ENCODE data around the gene DDX39A. TPM values are rescaled to one million over a fixed set of nuclear protein-coding genes. Genes with fewer than 3 reads are reported as not detected.
A peak's percentile ranks its signal among the peaks of the same experiment; 100 is the strongest.

Gene DDX39A
- total RNA-seq, 1 experiment from 2014 or later = 92.4 TPM

GRCh38 chr19:14430712-14431111 is 11.6 kb upstream of the DDX39A start:
- H2AFZ ChIP-seq (ENCODE audit: low read length) = no peak overlapping the region
- H3K27ac ChIP-seq (ENCODE audit: low read length) = no peak overlapping the region
- no peaks in the 10 kb centered on the region for H3K9me2 ChIP-seq (replicated peaks; ENCODE audit: insufficient read depth, low read length)
- no peaks in the 10 kb centered on the region for H3K27me3 ChIP-seq (ENCODE audit: low read length)
- peak; percentile 34 for DNase-seq
- no peaks in the 10 kb centered on the region for H4K20me1 ChIP-seq (ENCODE audit: insufficient read depth, low read depth, low read length)
- H3K79me2 ChIP-seq (ENCODE audit: low read length) = peaks cover 21% of the 10 kb centered on the region
- H3K4me2 ChIP-seq (ENCODE audit: low read depth, low read length, poor library complexity, severe bottlenecking) = no peak overlapping the region
- H3K36me3 ChIP-seq (ENCODE audit: insufficient read depth, low read length) = no peaks in the 10 kb centered on the region
- no peak overlapping the region for H3K9ac ChIP-seq (ENCODE audit: low read length)
- H3K4me3 ChIP-seq (ENCODE audit: low read length) = no peak overlapping the region
- no peaks in the 10 kb centered on the region for H3K9me3 ChIP-seq (ENCODE audit: low read length)
- peaks cover 21% of the 10 kb centered on the region for H3K4me1 ChIP-seq (ENCODE audit: low read length)

GRCh38 chr19:14428882-14429416 is 9.8 kb upstream of the DDX39A start:
- Histone ChIP-seq H3K4me1 (ENCODE audit: low read length) (peaks cover 11% of the 10 kb centered on the region), H2AFZ (ENCODE audit: low read length) (no peak overlapping the region), H4K20me1 (ENCODE audit: insufficient read depth, low read depth, low read length) (no peaks in the 10 kb centered on the region), H3K4me2 (ENCODE audit: low read depth, low read length, poor library complexity, severe bottlenecking) (no peak overlapping the region), H3K27me3 (ENCODE audit: low read length) (no peaks in the 10 kb centered on the region), H3K4me3 (ENCODE audit: low read length) (no peak overlapping the region), H3K27ac (ENCODE audit: low read length) (no peak overlapping the region), H3K9me3 (ENCODE audit: low read length) (no peaks in the 10 kb centered on the region), H3K36me3 (ENCODE audit: insufficient read depth, low read length) (no peaks in the 10 kb centered on the region), H3K79me2 (ENCODE audit: low read length) (peaks cover 6% of the 10 kb centered on the region), H3K9ac (ENCODE audit: low read length) (no peak overlapping the region), H3K9me2 (replicated peaks; ENCODE audit: insufficient read depth, low read length) (no peaks in the 10 kb centered on the region)
- DNase-seq = peak; percentile 27

GRCh38 chr19:14427461-14427860 is 8.3 kb upstream of the DDX39A start:
- no peaks in the 10 kb centered on the region for H4K20me1 ChIP-seq (ENCODE audit: insufficient read depth, low read depth, low read length)
- H3K36me3 ChIP-seq (ENCODE audit: insufficient read depth, low read length) = no peaks in the 10 kb centered on the region
- no peak for DNase-seq
- no peak overlapping the region for H3K9ac ChIP-seq (ENCODE audit: low read length)
- no peak overlapping the region for H3K4me3 ChIP-seq (ENCODE audit: low read length)
- no peak overlapping the region for H2AFZ ChIP-seq (ENCODE audit: low read length)
- H3K27me3 ChIP-seq (ENCODE audit: low read length) = no peaks in the 10 kb centered on the region
- H3K79me2 ChIP-seq (ENCODE audit: low read length) = no peaks in the 10 kb centered on the region
- H3K9me2 ChIP-seq (replicated peaks; ENCODE audit: insufficient read depth, low read length) = no peaks in the 10 kb centered on the region
- no peak overlapping the region for H3K27ac ChIP-seq (ENCODE audit: low read length)
- no peak overlapping the region for H3K4me2 ChIP-seq (ENCODE audit: low read depth, low read length, poor library complexity, severe bottlenecking)
- no peaks in the 10 kb centered on the region for H3K9me3 ChIP-seq (ENCODE audit: low read length)
- H3K4me1 ChIP-seq (ENCODE audit: low read length) = peaks cover 5% of the 10 kb centered on the region

DNA sequence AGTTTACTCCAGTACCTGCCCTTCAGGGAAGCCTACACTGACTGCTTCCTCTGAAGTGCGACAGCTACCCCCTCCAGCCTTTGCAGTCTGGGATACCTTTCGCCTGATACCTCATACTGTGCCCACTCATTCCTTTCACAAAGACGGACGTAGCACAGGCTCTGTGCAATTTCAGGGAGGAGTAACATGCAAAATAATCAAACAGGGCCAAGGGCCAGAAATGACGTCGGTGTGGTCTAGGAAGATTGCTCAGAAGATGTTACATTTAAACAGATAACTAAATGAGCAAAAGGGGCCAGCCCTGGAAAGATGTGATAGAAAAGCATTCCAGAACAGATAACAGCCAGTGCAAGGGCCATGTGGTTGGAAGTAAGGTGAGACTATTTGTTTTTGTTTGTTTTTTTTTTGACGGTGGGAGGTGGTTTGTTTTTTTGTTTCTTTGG is 6.6 kb upstream of the DDX39A start:
- Histone ChIP-seq H4K20me1 (ENCODE audit: insufficient read depth, low read depth, low read length) (no peaks in the 10 kb centered on the region), H3K79me2 (ENCODE audit: low read length) (no peaks in the 10 kb centered on the region), H3K9me3 (ENCODE audit: low read length) (no peaks in the 10 kb centered on the region), H2AFZ (ENCODE audit: low read length) (no peak overlapping the region), H3K36me3 (ENCODE audit: insufficient read depth, low read length) (no peaks in the 10 kb centered on the region), H3K9me2 (replicated peaks; ENCODE audit: insufficient read depth, low read length) (no peaks in the 10 kb centered on the region), H3K27ac (ENCODE audit: low read length) (no peak overlapping the region), H3K4me2 (ENCODE audit: low read depth, low read length, poor library complexity, severe bottlenecking) (no peak overlapping the region), H3K4me3 (ENCODE audit: low read length) (no peak overlapping the region), H3K27me3 (ENCODE audit: low read length) (no peaks in the 10 kb centered on the region), H3K4me1 (ENCODE audit: low read length) (no peaks in the 10 kb centered on the region), H3K9ac (ENCODE audit: low read length) (no peak overlapping the region)
- peak; percentile 40 for DNase-seq

DNA sequence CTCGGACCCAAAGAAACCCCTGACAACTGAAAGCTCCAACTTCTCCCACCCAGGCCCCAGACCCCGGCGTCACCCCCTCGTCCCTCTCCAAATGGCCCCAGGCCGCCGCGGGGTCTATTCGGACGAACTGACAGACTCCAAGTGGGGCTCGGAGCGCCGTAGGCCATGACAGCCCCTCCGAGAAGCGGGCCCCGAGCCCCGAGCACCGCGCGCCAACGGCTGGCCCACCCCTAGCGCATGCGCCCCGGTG is 360 bp downstream of the DDX39A start:
- H3K79me2 ChIP-seq (ENCODE audit: low read length) = peaks cover 52% of the 10 kb centered on the region

DNA sequence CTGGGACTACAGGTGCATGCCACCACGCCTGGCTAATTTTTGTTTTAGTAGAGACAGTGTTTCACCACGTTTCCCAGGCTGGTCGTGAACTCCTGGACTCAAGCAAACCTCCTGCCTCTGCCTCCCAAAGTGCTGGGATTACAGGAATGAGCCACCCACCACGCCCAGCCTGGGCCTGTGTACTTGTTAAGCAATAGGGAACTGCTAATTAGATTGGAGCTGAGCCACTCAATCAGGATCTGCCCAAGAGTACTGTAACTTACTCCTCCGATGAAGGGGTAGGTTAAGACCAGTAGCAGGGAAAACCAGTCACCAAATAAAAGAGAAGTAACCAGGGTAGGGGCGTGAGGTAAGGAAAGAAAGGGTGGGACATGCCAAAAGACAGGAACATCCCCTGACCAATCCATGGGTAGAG is 2.3 kb downstream of the DDX39A start:
- Histone ChIP-seq H3K9me2 (replicated peaks; ENCODE audit: insufficient read depth, low read length) (no peaks in the 10 kb centered on the region), H3K4me2 (ENCODE audit: low read depth, low read length, poor library complexity, severe bottlenecking) (peak overlapping the region; percentile 99), H3K4me3 (ENCODE audit: low read length) (peak overlapping the region; percentile 100; the same call in 1 of the 2 replicates), H4K20me1 (ENCODE audit: insufficient read depth, low read depth, low read length) (peaks cover 60% of the 10 kb centered on the region), H3K9me3 (ENCODE audit: low read length) (no peaks in the 10 kb centered on the region), H3K9ac (ENCODE audit: low read length) (peak overlapping the region; percentile 99), H3K4me1 (ENCODE audit: low read length) (peaks cover 62% of the 10 kb centered on the region), H3K36me3 (ENCODE audit: insufficient read depth, low read length) (peaks cover 21% of the 10 kb centered on the region), H3K27ac (ENCODE audit: low read length) (peak overlapping the region; percentile 25), H3K27me3 (ENCODE audit: low read length) (no peaks in the 10 kb centered on the region), H2AFZ (ENCODE audit: low read length) (no peak overlapping the region), H3K79me2 (ENCODE audit: low read length) (peaks cover 72% of the 10 kb centered on the region)
- peak; percentile 27 for DNase-seq

More for the DNA sequence above, 360 bp downstream of the DDX39A start:
- H3K27ac ChIP-seq (ENCODE audit: low read length) = peak overlapping the region; percentile 86
- peaks cover 40% of the 10 kb centered on the region for H4K20me1 ChIP-seq (ENCODE audit: insufficient read depth, low read depth, low read length)
- peak overlapping the region; percentile 100 for H3K4me3 ChIP-seq (ENCODE audit: low read length)
- no peaks in the 10 kb centered on the region for H3K9me3 ChIP-seq (ENCODE audit: low read length)
- H3K4me1 ChIP-seq (ENCODE audit: low read length) = peaks cover 42% of the 10 kb centered on the region
- H3K9me2 ChIP-seq (replicated peaks; ENCODE audit: insufficient read depth, low read length) = no peaks in the 10 kb centered on the region
- H3K9ac ChIP-seq (ENCODE audit: low read length) = peak overlapping the region; percentile 99
- H2AFZ ChIP-seq (ENCODE audit: low read length) = no peak overlapping the region; the same call in 1 of the 2 replicates
- DNase-seq = no peak
- no peaks in the 10 kb centered on the region for H3K27me3 ChIP-seq (ENCODE audit: low read length)
- peak overlapping the region; percentile 99 for H3K4me2 ChIP-seq (ENCODE audit: low read depth, low read length, poor library complexity, severe bottlenecking)
- peaks cover 14% of the 10 kb centered on the region; the same call in 1 of the 2 replicates for H3K36me3 ChIP-seq (ENCODE audit: insufficient read depth, low read length)

- H4K20me1 ChIP-seq (ENCODE audit: insufficient read depth, low read depth, low read length) = peaks cover 77% of the 10 kb centered on the region
- peak; percentile 37 for DNase-seq
- H3K4me1 ChIP-seq (ENCODE audit: low read length) = peaks cover 73% of the 10 kb centered on the region
- no peak overlapping the region for H3K4me3 ChIP-seq (ENCODE audit: low read length)
- H2AFZ ChIP-seq (ENCODE audit: low read length) = no peak overlapping the region
- peaks cover 74% of the 10 kb centered on the region for H3K79me2 ChIP-seq (ENCODE audit: low read length)
- H3K9ac ChIP-seq (ENCODE audit: low read length) = no peak overlapping the region
- H3K27me3 ChIP-seq (ENCODE audit: low read length) = no peaks in the 10 kb centered on the region
- H3K9me3 ChIP-seq (ENCODE audit: low read length) = no peaks in the 10 kb centered on the region
- H3K4me2 ChIP-seq (ENCODE audit: low read depth, low read length, poor library complexity, severe bottlenecking) = peak overlapping the region; percentile 99
- no peaks in the 10 kb centered on the region for H3K9me2 ChIP-seq (replicated peaks; ENCODE audit: insufficient read depth, low read length)
- peaks cover 33% of the 10 kb centered on the region for H3K36me3 ChIP-seq (ENCODE audit: insufficient read depth, low read length)
- H3K27ac ChIP-seq (ENCODE audit: low read length) = no peak overlapping the region
Observed at GRCh38 chr19:14414926-14415690, 4.0 kb downstream of the DDX39A start.

- no peak overlapping the region for H3K4me3 ChIP-seq (ENCODE audit: low read length)
- H3K27ac ChIP-seq (ENCODE audit: low read length) = no peak overlapping the region
- peaks cover 71% of the 10 kb centered on the region for H3K4me1 ChIP-seq (ENCODE audit: low read length)
- no peaks in the 10 kb centered on the region for H3K27me3 ChIP-seq (ENCODE audit: low read length)
- no peaks in the 10 kb centered on the region for H3K9me2 ChIP-seq (replicated peaks; ENCODE audit: insufficient read depth, low read length)
- no peak overlapping the region for H2AFZ ChIP-seq (ENCODE audit: low read length)
- H3K4me2 ChIP-seq (ENCODE audit: low read depth, low read length, poor library complexity, severe bottlenecking) = no peak overlapping the region
- no peaks in the 10 kb centered on the region for H3K9me3 ChIP-seq (ENCODE audit: low read length)
- peaks cover 79% of the 10 kb centered on the region for H4K20me1 ChIP-seq (ENCODE audit: insufficient read depth, low read depth, low read length)
- DNase-seq = no peak
- H3K36me3 ChIP-seq (ENCODE audit: insufficient read depth, low read length) = peaks cover 39% of the 10 kb centered on the region
- no peak overlapping the region for H3K9ac ChIP-seq (ENCODE audit: low read length)
- H3K79me2 ChIP-seq (ENCODE audit: low read length) = peaks cover 70% of the 10 kb centered on the region
Observed at GRCh38 chr19:14413693-14414181, 5.4 kb downstream of the DDX39A start.
